GM18520 (cell line): ENCODE results near the gene GLTP.

Source experiments
- ATAC-seq: cut with Tn5 transposase; IDR thresholded peaks from one replicate; pipeline ENCODE4 v1.9.1; 2021; ENCODE audit not compliant: unreplicated experiment

GLTP gene

DNA sequence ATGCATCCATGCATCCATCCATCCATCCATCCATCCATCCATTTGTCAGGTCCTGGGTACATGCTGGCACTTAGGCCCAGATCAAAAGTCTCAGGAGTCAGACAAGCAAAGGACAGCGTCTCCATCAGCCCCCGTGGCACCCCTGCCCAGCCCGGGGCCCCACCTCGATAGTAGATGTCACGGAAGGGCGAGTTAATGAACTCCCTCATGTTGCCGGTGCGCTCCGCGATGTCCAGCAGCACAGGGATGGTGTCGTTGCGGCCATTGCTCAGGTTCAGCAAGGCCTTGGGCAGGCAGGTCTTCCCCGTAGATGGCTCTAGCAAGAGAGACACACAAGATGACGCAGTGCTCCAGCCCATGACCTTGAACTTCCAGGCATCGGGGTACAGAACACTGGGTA, 77.5 kb downstream of the GLTP start:
- no peak for ATAC-seq
